C4-2B (cell line): ENCODE results near the gene NRN1L.

Source experiments
- ZFX ChIP-seq: fragments of 450-650 bp; IDR thresholded peaks from 2 replicates; pipeline ENCODE4 v1.6.1; 2017
- TF ChIP-seq, protein P1 (sequence below): fragments of 450-650 bp; conservative IDR thresholded peaks from 2 replicates; pipeline ENCODE4 v1.5.1; 2017; ENCODE audit warnings: mild to moderate bottlenecking

- TF ChIP-seq, protein P1, sequence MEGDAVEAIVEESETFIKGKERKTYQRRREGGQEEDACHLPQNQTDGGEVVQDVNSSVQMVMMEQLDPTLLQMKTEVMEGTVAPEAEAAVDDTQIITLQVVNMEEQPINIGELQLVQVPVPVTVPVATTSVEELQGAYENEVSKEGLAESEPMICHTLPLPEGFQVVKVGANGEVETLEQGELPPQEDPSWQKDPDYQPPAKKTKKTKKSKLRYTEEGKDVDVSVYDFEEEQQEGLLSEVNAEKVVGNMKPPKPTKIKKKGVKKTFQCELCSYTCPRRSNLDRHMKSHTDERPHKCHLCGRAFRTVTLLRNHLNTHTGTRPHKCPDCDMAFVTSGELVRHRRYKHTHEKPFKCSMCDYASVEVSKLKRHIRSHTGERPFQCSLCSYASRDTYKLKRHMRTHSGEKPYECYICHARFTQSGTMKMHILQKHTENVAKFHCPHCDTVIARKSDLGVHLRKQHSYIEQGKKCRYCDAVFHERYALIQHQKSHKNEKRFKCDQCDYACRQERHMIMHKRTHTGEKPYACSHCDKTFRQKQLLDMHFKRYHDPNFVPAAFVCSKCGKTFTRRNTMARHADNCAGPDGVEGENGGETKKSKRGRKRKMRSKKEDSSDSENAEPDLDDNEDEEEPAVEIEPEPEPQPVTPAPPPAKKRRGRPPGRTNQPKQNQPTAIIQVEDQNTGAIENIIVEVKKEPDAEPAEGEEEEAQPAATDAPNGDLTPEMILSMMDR = no peak
- TF ChIP-seq ZFX = no peak
Observed at GRCh38 chr16:67930191-67930590, 45.5 kb downstream of the NRN1L start.
